ENCODE data around the gene LURAP1L.

GRCh38 chr9:12813533-12813932 is 38.7 kb downstream of the LURAP1L start:
- TF ChIP-seq CTCF (conservative IDR thresholded peaks at IDR 0.05; ENCODE audit: low read depth, low read length), result no peak
- no peak for TF ChIP-seq POLR2A (IDR thresholded peaks at IDR 0.05; ENCODE audit: low read depth, low read length)
- TF ChIP-seq MAZ (IDR thresholded peaks at IDR 0.05; ENCODE audit: borderline replicate concordance, low read depth, low read length), result no peak
- no peak for TF ChIP-seq RFX5 (IDR thresholded peaks at IDR 0.05; ENCODE audit: low read depth, low read length)
- TF ChIP-seq BHLHE40 (IDR thresholded peaks at IDR 0.05; ENCODE audit: low read depth, low read length), result no peak
- TF ChIP-seq SMC3 (IDR thresholded peaks at IDR 0.05; ENCODE audit: low read depth, low read length), result no peak
- TF ChIP-seq USF2 (IDR thresholded peaks at IDR 0.05; ENCODE audit: low read depth, low read length), result no peak
- TF ChIP-seq RAD21 (IDR thresholded peaks at IDR 0.05; ENCODE audit: low read length), result no peak
- no peak for TF ChIP-seq CEBPB (IDR thresholded peaks at IDR 0.05; ENCODE audit: low read depth, low read length)
- no peak for TF ChIP-seq NFE2L2 (IDR thresholded peaks at IDR 0.05; ENCODE audit: low read depth, low read length)
- TF ChIP-seq ELK1 (IDR thresholded peaks at IDR 0.05; ENCODE audit: borderline replicate concordance, low read depth, low read length), result no peak
- no peak for TF ChIP-seq RCOR1 (IDR thresholded peaks at IDR 0.05; ENCODE audit: insufficient replicate concordance, low read length)
- no peak for TF ChIP-seq MXI1 (IDR thresholded peaks at IDR 0.05; ENCODE audit: borderline replicate concordance, low read depth, low read length)

Data from IMR-90 (cell line).